HL-60 (cell line): ENCODE results near the gene EXOC4.

Experiments used
- DNase-seq, 2 experiments: peaks; one replicate each; pipeline ENCODE4 v3.0.0-alpha.2; 2010 to 2020; ENCODE audit warnings: low read depth in 1 of 2, low spot score in 1 of 2
- H3K27ac ChIP-seq: fragments of 250-450 bp; sonication (Bioruptor Pico); replicated peaks from 2 replicates; pipeline ENCODE4 v1.5.1; 2020; ENCODE audit warnings: mild to moderate bottlenecking, moderate library complexity
- H3K27me3 ChIP-seq: fragments of 250-450 bp; sonication (Bioruptor Pico); 2 replicates; pipeline ENCODE4 v1.5.1; 2021; ENCODE audit warnings: mild to moderate bottlenecking, moderate library complexity; ENCODE audit not compliant: insufficient read depth, poor library complexity, severe bottlenecking
- H3K4me3 ChIP-seq: replicated peaks from 2 replicates; pipeline ENCODE4 v1.5.1; 2011; ENCODE audit warnings: mild to moderate bottlenecking, control low read depth, low read length; ENCODE audit not compliant: insufficient read depth
- GABPA ChIP-seq: IDR thresholded peaks from 2 replicates; pipeline ENCODE4 v1.6.1; 2012; ENCODE audit warnings: low read depth
- POLR2AphosphoS5 ChIP-seq: IDR thresholded peaks from 2 replicates; pipeline ENCODE4 v1.6.1; 2012; ENCODE audit warnings: low read depth
- SPI1 ChIP-seq: IDR thresholded peaks from 2 replicates; pipeline ENCODE4 v1.6.1; 2012; ENCODE audit warnings: low read depth, mild to moderate bottlenecking, borderline replicate concordance
- TF ChIP-seq, protein P1 (sequence below): IDR thresholded peaks from one replicate; pipeline ENCODE4 v1.5.1; 2011; ENCODE audit warnings: low read length, control low read depth, inconsistent platforms; ENCODE audit not compliant: insufficient read depth
- TF ChIP-seq, protein P2 (sequence below): IDR thresholded peaks from 2 replicates; pipeline ENCODE4 v1.6.1; 2012; ENCODE audit warnings: low read depth; ENCODE audit not compliant: insufficient replicate concordance

The EXOC4 gene

DNA sequence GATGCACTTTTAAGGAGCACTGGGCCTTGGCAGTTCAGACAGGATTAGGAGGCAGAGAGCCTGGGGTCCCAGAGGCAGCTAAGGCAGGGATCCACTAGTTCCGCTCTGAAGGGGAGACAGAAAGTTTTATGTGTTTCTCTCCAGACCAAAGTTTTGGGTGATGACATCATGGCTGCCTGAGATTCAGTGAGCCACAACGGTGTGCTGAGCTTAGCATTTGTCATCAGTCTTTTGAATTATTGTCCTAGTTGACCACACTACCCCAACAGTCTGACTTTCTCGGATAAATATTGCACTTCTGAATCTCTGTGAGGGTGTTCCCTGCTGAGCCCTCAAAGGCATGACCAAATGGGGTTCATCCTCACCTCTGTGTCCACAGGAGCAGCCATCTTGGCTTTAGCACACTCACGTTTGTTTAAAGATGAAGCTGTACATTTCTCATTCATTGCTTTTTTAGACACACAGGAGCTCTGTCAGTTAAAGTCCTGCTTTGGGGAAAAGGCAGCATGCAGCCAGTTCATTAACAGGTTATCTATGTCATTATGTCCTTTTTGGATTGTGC lies 576.5 kb downstream of the EXOC4 start:
- Histone ChIP-seq H3K4me3 (no peak overlapping the region), H3K27me3 (no peaks in the 10 kb centered on the region), H3K27ac (no peak overlapping the region)
- no peak for DNase-seq
- TF ChIP-seq, protein P1, sequence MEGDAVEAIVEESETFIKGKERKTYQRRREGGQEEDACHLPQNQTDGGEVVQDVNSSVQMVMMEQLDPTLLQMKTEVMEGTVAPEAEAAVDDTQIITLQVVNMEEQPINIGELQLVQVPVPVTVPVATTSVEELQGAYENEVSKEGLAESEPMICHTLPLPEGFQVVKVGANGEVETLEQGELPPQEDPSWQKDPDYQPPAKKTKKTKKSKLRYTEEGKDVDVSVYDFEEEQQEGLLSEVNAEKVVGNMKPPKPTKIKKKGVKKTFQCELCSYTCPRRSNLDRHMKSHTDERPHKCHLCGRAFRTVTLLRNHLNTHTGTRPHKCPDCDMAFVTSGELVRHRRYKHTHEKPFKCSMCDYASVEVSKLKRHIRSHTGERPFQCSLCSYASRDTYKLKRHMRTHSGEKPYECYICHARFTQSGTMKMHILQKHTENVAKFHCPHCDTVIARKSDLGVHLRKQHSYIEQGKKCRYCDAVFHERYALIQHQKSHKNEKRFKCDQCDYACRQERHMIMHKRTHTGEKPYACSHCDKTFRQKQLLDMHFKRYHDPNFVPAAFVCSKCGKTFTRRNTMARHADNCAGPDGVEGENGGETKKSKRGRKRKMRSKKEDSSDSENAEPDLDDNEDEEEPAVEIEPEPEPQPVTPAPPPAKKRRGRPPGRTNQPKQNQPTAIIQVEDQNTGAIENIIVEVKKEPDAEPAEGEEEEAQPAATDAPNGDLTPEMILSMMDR, result no peak
- TF ChIP-seq SPI1, result no peak
- TF ChIP-seq GABPA, result no peak
- TF ChIP-seq POLR2AphosphoS5, result no peak
- TF ChIP-seq, protein P2, sequence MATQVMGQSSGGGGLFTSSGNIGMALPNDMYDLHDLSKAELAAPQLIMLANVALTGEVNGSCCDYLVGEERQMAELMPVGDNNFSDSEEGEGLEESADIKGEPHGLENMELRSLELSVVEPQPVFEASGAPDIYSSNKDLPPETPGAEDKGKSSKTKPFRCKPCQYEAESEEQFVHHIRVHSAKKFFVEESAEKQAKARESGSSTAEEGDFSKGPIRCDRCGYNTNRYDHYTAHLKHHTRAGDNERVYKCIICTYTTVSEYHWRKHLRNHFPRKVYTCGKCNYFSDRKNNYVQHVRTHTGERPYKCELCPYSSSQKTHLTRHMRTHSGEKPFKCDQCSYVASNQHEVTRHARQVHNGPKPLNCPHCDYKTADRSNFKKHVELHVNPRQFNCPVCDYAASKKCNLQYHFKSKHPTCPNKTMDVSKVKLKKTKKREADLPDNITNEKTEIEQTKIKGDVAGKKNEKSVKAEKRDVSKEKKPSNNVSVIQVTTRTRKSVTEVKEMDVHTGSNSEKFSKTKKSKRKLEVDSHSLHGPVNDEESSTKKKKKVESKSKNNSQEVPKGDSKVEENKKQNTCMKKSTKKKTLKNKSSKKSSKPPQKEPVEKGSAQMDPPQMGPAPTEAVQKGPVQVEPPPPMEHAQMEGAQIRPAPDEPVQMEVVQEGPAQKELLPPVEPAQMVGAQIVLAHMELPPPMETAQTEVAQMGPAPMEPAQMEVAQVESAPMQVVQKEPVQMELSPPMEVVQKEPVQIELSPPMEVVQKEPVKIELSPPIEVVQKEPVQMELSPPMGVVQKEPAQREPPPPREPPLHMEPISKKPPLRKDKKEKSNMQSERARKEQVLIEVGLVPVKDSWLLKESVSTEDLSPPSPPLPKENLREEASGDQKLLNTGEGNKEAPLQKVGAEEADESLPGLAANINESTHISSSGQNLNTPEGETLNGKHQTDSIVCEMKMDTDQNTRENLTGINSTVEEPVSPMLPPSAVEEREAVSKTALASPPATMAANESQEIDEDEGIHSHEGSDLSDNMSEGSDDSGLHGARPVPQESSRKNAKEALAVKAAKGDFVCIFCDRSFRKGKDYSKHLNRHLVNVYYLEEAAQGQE, result no peak

DNA sequence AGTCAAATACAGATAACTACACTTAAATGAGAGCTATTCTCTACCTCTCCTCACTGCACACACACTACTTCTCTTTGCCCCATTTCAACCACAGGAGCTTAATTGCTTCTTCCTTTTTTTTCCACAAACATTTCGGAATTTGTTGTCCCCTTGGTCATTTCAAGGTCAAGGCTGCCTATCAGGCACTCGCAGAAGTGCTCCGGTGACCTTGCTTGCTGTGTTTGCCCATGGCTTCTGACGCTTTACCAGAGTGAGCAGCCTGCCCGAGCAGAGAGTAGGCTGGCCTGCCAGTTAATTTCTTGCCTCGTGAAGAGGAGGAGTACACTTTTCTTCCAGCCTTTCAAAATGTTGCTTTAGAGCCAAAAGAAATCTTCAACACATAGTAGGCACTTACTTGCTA lies 577.2 kb downstream of the EXOC4 start:
- no peak overlapping the region for H3K27ac ChIP-seq
- H3K27me3 ChIP-seq, result no peaks in the 10 kb centered on the region
- DNase-seq, result no peak
- TF ChIP-seq SPI1 (no peak), POLR2AphosphoS5 (no peak), GABPA (no peak)
- TF ChIP-seq, protein P1, result no peak
- TF ChIP-seq, protein P2, result no peak
- H3K4me3 ChIP-seq, result no peak overlapping the region

DNA sequence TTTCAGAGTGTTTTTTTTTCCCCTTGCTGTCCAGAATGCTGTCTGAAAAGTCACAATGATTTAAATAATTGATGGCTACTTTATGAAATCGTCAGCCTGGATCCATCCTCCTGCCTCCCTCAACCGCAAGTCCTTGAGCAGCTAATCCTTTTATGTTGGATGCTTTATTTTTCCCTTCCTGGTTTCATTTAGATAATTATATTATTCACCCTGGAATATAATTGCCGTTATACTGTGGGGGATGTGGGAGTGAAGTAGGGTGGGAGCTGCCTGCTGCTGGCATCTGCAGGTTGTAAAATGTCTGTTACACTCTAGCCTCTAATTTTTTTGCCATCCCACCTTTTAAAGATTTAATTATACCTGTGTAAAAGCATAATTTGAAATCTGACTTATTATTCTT lies 583.8 kb downstream of the EXOC4 start:
- no peaks in the 10 kb centered on the region for H3K27me3 ChIP-seq
- no peak overlapping the region for H3K27ac ChIP-seq
- H3K4me3 ChIP-seq, result no peak overlapping the region
- TF ChIP-seq GABPA (no peak), POLR2AphosphoS5 (no peak), SPI1 (no peak)
- TF ChIP-seq, protein P2, result no peak
- TF ChIP-seq, protein P1, result no peak
- DNase-seq, result no peak
